ENCODE measurements around the gene MATN3. TPM values are rescaled to one million over a fixed set of nuclear protein-coding genes. Genes with fewer than 3 reads are reported as not detected.

The MATN3 gene
- total RNA-seq: not detected in 2 replicates

GRCh38 chr2:20012282-20013125 is at the start of gene MATN3:
Gene MATN3 (minus strand): TSS chr2:20012668. CDS start chr2:20012631, 37 bp downstream.
- no peaks in the 10 kb centered on the region for H3K36me3 Mint-ChIP-seq (ENCODE audit: low read depth)
- H3K4me1 Mint-ChIP-seq (ENCODE audit: low read depth): no peaks in the 10 kb centered on the region
- intact Hi-C loops (cut with micrococcal nuclease): no loop called here
- DNase-seq (ENCODE audit: low spot score): no peak
- H3K9me3 Mint-ChIP-seq: no peaks in the 10 kb centered on the region
- peak within 1 kb of the TSS; percentile 74 for H3K4me3 Mint-ChIP-seq
- peaks cover 65% of the 10 kb centered on the region for H3K27me3 Mint-ChIP-seq (ENCODE audit: insufficient read depth)
- H3K27ac Mint-ChIP-seq: no peak within 1 kb of the TSS

- no peaks in the 10 kb centered on the region for H3K36me3 Mint-ChIP-seq (ENCODE audit: low read depth)
- DNase-seq (ENCODE audit: low spot score): no peak
- intact Hi-C loops (cut with micrococcal nuclease): no loop called here
- peaks cover 25% of the 10 kb centered on the region for H3K27me3 Mint-ChIP-seq (ENCODE audit: insufficient read depth)
- H3K4me3 Mint-ChIP-seq: no peak overlapping the region
- no peaks in the 10 kb centered on the region for H3K9me3 Mint-ChIP-seq
- no peaks in the 10 kb centered on the region for H3K4me1 Mint-ChIP-seq (ENCODE audit: low read depth)
- no peak overlapping the region for H3K27ac Mint-ChIP-seq
Measured at GRCh38 chr2:20061940-20062339, 49.5 kb upstream of the MATN3 start.

GRCh38 chr2:20061476-20061875 is 49.0 kb upstream of the MATN3 start:
- H3K4me1 Mint-ChIP-seq (ENCODE audit: low read depth): no peaks in the 10 kb centered on the region
- H3K9me3 Mint-ChIP-seq: no peaks in the 10 kb centered on the region
- H3K36me3 Mint-ChIP-seq (ENCODE audit: low read depth): no peaks in the 10 kb centered on the region
- no peak overlapping the region for H3K27ac Mint-ChIP-seq
- no peak for DNase-seq (ENCODE audit: low spot score)
- intact Hi-C loops (cut with micrococcal nuclease): no loop called here
- H3K4me3 Mint-ChIP-seq: no peak overlapping the region
- peaks cover 29% of the 10 kb centered on the region for H3K27me3 Mint-ChIP-seq (ENCODE audit: insufficient read depth)

GRCh38 chr2:20060106-20060505 is 47.6 kb upstream of the MATN3 start:
- Mint-ChIP-seq H3K9me3 (no peaks in the 10 kb centered on the region), H3K4me3 (no peak overlapping the region), H3K36me3 (ENCODE audit: low read depth) (no peaks in the 10 kb centered on the region), H3K27ac (no peak overlapping the region), H3K4me1 (ENCODE audit: low read depth) (no peaks in the 10 kb centered on the region), H3K27me3 (ENCODE audit: insufficient read depth) (peaks cover 35% of the 10 kb centered on the region)
- DNase-seq (ENCODE audit: low spot score): no peak
- intact Hi-C loops (cut with micrococcal nuclease): no loop called here

- Mint-ChIP-seq H3K36me3 (ENCODE audit: low read depth) (no peaks in the 10 kb centered on the region), H3K27me3 (ENCODE audit: insufficient read depth) (peaks cover 40% of the 10 kb centered on the region), H3K4me1 (ENCODE audit: low read depth) (no peaks in the 10 kb centered on the region), H3K4me3 (no peak overlapping the region), H3K27ac (no peak overlapping the region), H3K9me3 (no peaks in the 10 kb centered on the region)
- DNase-seq (ENCODE audit: low spot score): no peak
- intact Hi-C loops (cut with micrococcal nuclease): no loop called here
Measured at GRCh38 chr2:20057268-20057667, 44.8 kb upstream of the MATN3 start.

- Mint-ChIP-seq H3K4me1 (ENCODE audit: low read depth) (peaks cover 8% of the 10 kb centered on the region), H3K36me3 (ENCODE audit: low read depth) (no peaks in the 10 kb centered on the region), H3K9me3 (no peaks in the 10 kb centered on the region), H3K4me3 (no peak overlapping the region), H3K27ac (no peak overlapping the region), H3K27me3 (ENCODE audit: insufficient read depth) (peaks cover 32% of the 10 kb centered on the region)
- intact Hi-C loops (cut with micrococcal nuclease): loop anchor here (5.0 kb wide), 2 partner anchors 597 to 693 kb away; partner anchors contain the start of gene HS1BP3
- DNase-seq (ENCODE audit: low spot score): no peak
Measured at GRCh38 chr2:20054931-20055330, 42.5 kb upstream of the MATN3 start.

GRCh38 chr2:20054119-20054518 is 41.7 kb upstream of the MATN3 start:
- H3K9me3 Mint-ChIP-seq: no peaks in the 10 kb centered on the region
- H3K4me1 Mint-ChIP-seq (ENCODE audit: low read depth): peaks cover 17% of the 10 kb centered on the region
- no peak overlapping the region for H3K4me3 Mint-ChIP-seq

GRCh38 chr2:20052861-20053281 is 40.4 kb upstream of the MATN3 start:
- intact Hi-C loops (cut with micrococcal nuclease): loop anchor here (1.0 to 5.0 kb wide), 4 partner anchors 45 to 1493 kb away; partner anchors contain the start of genes HS1BP3 and RDH14
- H3K36me3 Mint-ChIP-seq (ENCODE audit: low read depth): no peaks in the 10 kb centered on the region
- no peaks in the 10 kb centered on the region for H3K9me3 Mint-ChIP-seq
- DNase-seq (ENCODE audit: low spot score): no peak
- peaks cover 26% of the 10 kb centered on the region for H3K4me1 Mint-ChIP-seq (ENCODE audit: low read depth)
- H3K27ac Mint-ChIP-seq: no peak overlapping the region
- peaks cover 26% of the 10 kb centered on the region for H3K27me3 Mint-ChIP-seq (ENCODE audit: insufficient read depth)
- no peak overlapping the region for H3K4me3 Mint-ChIP-seq

More at GRCh38 chr2:20054119-20054518, 41.7 kb upstream of the MATN3 start:
- Mint-ChIP-seq H3K36me3 (ENCODE audit: low read depth) (no peaks in the 10 kb centered on the region), H3K27me3 (ENCODE audit: insufficient read depth) (peaks cover 31% of the 10 kb centered on the region), H3K27ac (no peak overlapping the region)
- intact Hi-C loops (cut with micrococcal nuclease): loop anchor here (5.0 kb wide), 2 partner anchors 598 to 692 kb away; partner anchors contain the start of gene HS1BP3
- DNase-seq (ENCODE audit: low spot score): no peak

- no peak for DNase-seq (ENCODE audit: low spot score)
- Mint-ChIP-seq H3K36me3 (ENCODE audit: low read depth) (no peaks in the 10 kb centered on the region), H3K9me3 (no peaks in the 10 kb centered on the region), H3K4me3 (no peak overlapping the region), H3K27ac (no peak overlapping the region), H3K4me1 (ENCODE audit: low read depth) (peaks cover 26% of the 10 kb centered on the region), H3K27me3 (ENCODE audit: insufficient read depth) (peaks cover 21% of the 10 kb centered on the region)
- intact Hi-C loops (cut with micrococcal nuclease): loop anchor here (1.0 to 5.0 kb wide), 4 partner anchors 46 to 1492 kb away; partner anchors contain the start of genes HS1BP3 and RDH14
Measured at GRCh38 chr2:20052229-20052851, 39.9 kb upstream of the MATN3 start.

- Mint-ChIP-seq H3K4me1 (ENCODE audit: low read depth) (peaks cover 26% of the 10 kb centered on the region), H3K36me3 (ENCODE audit: low read depth) (no peaks in the 10 kb centered on the region), H3K27ac (no peak within 1 kb of the TSS), H3K27me3 (ENCODE audit: insufficient read depth) (peaks cover 14% of the 10 kb centered on the region), H3K4me3 (no peak within 1 kb of the TSS), H3K9me3 (no peaks in the 10 kb centered on the region)
- peak; percentile 97 for DNase-seq (ENCODE audit: low spot score)
- intact Hi-C loops (cut with micrococcal nuclease): loop anchor here (1.0 to 5.0 kb wide), 9 partner anchors 36 to 1491 kb away; partner anchors contain the start of genes HS1BP3, LDAH, RDH14 and TTC32
Measured at GRCh38 chr2:20051532-20052228, 39.2 kb upstream of the MATN3 start, which contains the start of gene LAPTM4A. Gene LAPTM4A (minus strand): TSS chr2:20051628. CDS start chr2:20051520, 108 bp downstream.

- intact Hi-C loops (cut with micrococcal nuclease): loop anchor here (1.0 to 5.0 kb wide), 8 partner anchors 36 to 772 kb away; partner anchors contain the start of genes HS1BP3, LDAH, TTC32 and WDR35
- peak; percentile 12 for DNase-seq (ENCODE audit: low spot score)
- Mint-ChIP-seq H3K27ac (no peak overlapping the region), H3K9me3 (no peaks in the 10 kb centered on the region), H3K36me3 (ENCODE audit: low read depth) (no peaks in the 10 kb centered on the region), H3K4me1 (ENCODE audit: low read depth) (peaks cover 26% of the 10 kb centered on the region), H3K4me3 (no peak overlapping the region), H3K27me3 (ENCODE audit: insufficient read depth) (peaks cover 10% of the 10 kb centered on the region)
Measured at GRCh38 chr2:20050646-20051531, 38.4 kb upstream of the MATN3 start.

Measured in activated T-helper 1 cell treated with anti-CD3 and anti-CD28 coated beads, Interleukin-12 subunit alpha, Interleukin-12 subunit beta, Interleukin-2, Interleukin-4 antibody, amounts not matched to agents 30 ng/mL and 10 ng/mL and 1 ng/mL, durations not matched to agents 14 hours and 24 hours and 36 hours (primary cell).